Neutrophil (primary cell): ENCODE results near the gene RRP9.
A peak's percentile ranks its signal among the peaks of the same experiment; 100 is the strongest.

Experiments
- H3K27ac ChIP-seq: fragments of 200-600 bp; sonication (generic); 2 replicates; pipeline ENCODE4 v1.5.1; 2016; ENCODE audit warnings: mild to moderate bottlenecking, moderate library complexity
- H3K27me3 ChIP-seq: fragments of 200-600 bp; sonication (generic); 2 replicates; pipeline ENCODE4 v1.6.0; 2016; ENCODE audit warnings: mild to moderate bottlenecking
- H3K36me3 ChIP-seq: fragments of 200-600 bp; sonication (generic); 2 replicates; pipeline ENCODE4 v1.5.1; 2017
- H3K4me1 ChIP-seq, 2 experiments: fragments of 200-600 bp in 1 of 2; sonication (generic) in 1 of 2; 1 replicate in 1 of 2; 2 replicates in 1 of 2; pipeline versions ENCODE4 v1.5.1 to v1.6.1; 2013 to 2016; ENCODE audit warnings: low read depth in 1 of 2, low read length in 1 of 2, mild to moderate bottlenecking in 1 of 2, moderate library complexity in 1 of 2; ENCODE audit not compliant: control insufficient read depth in 1 of 2, insufficient read depth in 1 of 2
- H3K4me3 ChIP-seq, 2 experiments: fragments of 200-600 bp in 1 of 2; sonication (generic) in 1 of 2; 1 replicate in 1 of 2; 2 replicates in 1 of 2; pipeline ENCODE4 v1.5.1; 2013 to 2016; ENCODE audit warnings: low read depth in 1 of 2, low read length in 1 of 2, mild to moderate bottlenecking in 1 of 2, moderate library complexity in 1 of 2
- H3K9me3 ChIP-seq: fragments of 200-600 bp; sonication (generic); 2 replicates; pipeline ENCODE4 v1.5.1; 2016
- CTCF ChIP-seq: fragments of 200-600 bp; sonication (generic); IDR thresholded peaks from 2 replicates; pipeline ENCODE4 v1.5.1; 2016; ENCODE audit warnings: antibody characterized with exemption

RRP9 gene

GRCh38 chr3:51985063-51985462 is 43.4 kb upstream of the RRP9 start:
- Histone ChIP-seq H3K27ac (no peak overlapping the region), H3K9me3 (no peaks in the 10 kb centered on the region), H3K4me3 (no peak overlapping the region), H3K4me1 (peaks cover 17 to 18% of the 10 kb centered on the region in 2 experiments), H3K27me3 (no peaks in the 10 kb centered on the region), H3K36me3 (no peaks in the 10 kb centered on the region)
- TF ChIP-seq CTCF, result no peak

GRCh38 chr3:51984269-51984647 is 42.6 kb upstream of the RRP9 start:
- TF ChIP-seq CTCF, result no peak
- Histone ChIP-seq H3K4me1 (peaks cover 17 to 18% of the 10 kb centered on the region in 2 experiments), H3K9me3 (no peaks in the 10 kb centered on the region), H3K27me3 (no peaks in the 10 kb centered on the region), H3K4me3 (no peak overlapping the region), H3K36me3 (no peaks in the 10 kb centered on the region), H3K27ac (no peak overlapping the region)

GRCh38 chr3:51983578-51984268 is 42.0 kb upstream of the RRP9 start:
- Histone ChIP-seq H3K27me3 (no peaks in the 10 kb centered on the region), H3K4me1 (peaks cover 17 to 18% of the 10 kb centered on the region in 2 experiments), H3K9me3 (no peaks in the 10 kb centered on the region), H3K4me3 (peak overlapping the region; percentile 72 to 77), H3K36me3 (no peaks in the 10 kb centered on the region), H3K27ac (peak overlapping the region; percentile 50)
- no peak for TF ChIP-seq CTCF

DNA sequence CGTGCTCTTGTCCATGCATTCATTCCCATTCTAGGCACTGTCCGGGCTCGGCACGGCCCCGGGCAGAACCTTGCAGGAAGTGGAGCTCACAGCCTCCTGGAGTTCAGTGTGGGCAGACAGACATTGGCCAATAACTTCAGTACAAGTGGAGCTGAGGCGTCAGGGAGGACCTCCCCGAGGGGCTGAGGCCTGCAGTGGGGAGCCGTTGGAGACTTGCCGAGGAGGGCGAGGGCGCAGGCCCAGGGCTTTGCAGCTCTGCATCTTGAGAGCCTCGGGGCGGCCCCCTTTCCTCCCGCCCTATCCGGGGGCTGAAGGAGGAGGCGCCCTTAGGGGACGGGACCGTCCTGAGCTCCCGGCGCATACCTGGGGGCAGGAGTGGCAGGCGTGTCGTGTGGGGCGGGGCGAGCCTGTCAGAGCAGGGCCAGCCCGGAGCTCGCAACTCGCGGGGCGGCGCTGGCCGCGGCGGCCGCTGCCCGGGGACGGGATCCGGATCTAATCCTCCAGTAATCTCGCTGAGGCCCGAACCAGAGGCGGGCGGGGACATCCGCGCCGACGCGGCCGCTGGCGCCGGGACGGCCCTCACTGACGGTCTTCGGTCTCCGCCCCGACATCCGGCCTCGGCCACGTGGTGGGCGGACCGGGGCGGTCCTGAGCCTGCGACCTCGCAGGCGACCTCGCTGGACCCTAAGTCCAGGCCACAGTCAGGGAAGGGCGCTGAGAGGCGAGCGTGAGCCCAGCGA is 41.3 kb upstream of the RRP9 start, which contains the start of gene ACY1:
ACY1 (plus strand) TSS at position 698 of the 740 bp plus-strand sequence. CDS start 530 bp downstream, outside the sequence.
- H3K9me3 ChIP-seq, result no peaks in the 10 kb centered on the region
- no peaks in the 10 kb centered on the region for H3K36me3 ChIP-seq

GRCh38 chr3:51982352-51982837 is 40.7 kb upstream of the RRP9 start:
- TF ChIP-seq CTCF, result peak; percentile 16
- Histone ChIP-seq H3K36me3 (no peaks in the 10 kb centered on the region), H3K4me1 (peaks cover 17 to 18% of the 10 kb centered on the region in 2 experiments), H3K27ac (peak overlapping the region; percentile 50), H3K27me3 (no peaks in the 10 kb centered on the region), H3K9me3 (no peaks in the 10 kb centered on the region), H3K4me3 (peak overlapping the region; percentile 72 to 77)

More for the DNA sequence above, 41.3 kb upstream of the RRP9 start, which contains the start of gene ACY1:
- H3K27me3 ChIP-seq, result no peaks in the 10 kb centered on the region
- peak within 1 kb of the TSS; percentile 72 to 77 for H3K4me3 ChIP-seq
- peak within 1 kb of the TSS; percentile 50 for H3K27ac ChIP-seq
- peak; percentile 1 for TF ChIP-seq CTCF
- H3K4me1 ChIP-seq, result peaks cover 17 to 18% of the 10 kb centered on the region in 2 experiments
